ENCODE measurements around the gene AKAP11. TPM values are rescaled to one million over a fixed set of nuclear protein-coding genes. Genes with fewer than 3 reads are reported as not detected.

AKAP11 gene
- total and polyA plus RNA-seq, 2 experiments from 2014 or later: 4.3 to 21.6 TPM

GRCh38 chr13:42225051-42225450 lies 46.9 kb upstream of the AKAP11 start:
- H3K9me2 ChIP-seq (ENCODE audit: insufficient read depth): no peaks in the 10 kb centered on the region
- no peak overlapping the region for H3K27ac Mint-ChIP-seq
- peaks cover 17% of the 10 kb centered on the region for H3K36me3 Mint-ChIP-seq (ENCODE audit: low read depth)
- H3K27me3 ChIP-seq (ENCODE audit: insufficient read depth): no peaks in the 10 kb centered on the region
- H3K27me3 Mint-ChIP-seq (ENCODE audit: insufficient read depth, low read depth, poor library complexity): no peaks in the 10 kb centered on the region
- no peaks in the 10 kb centered on the region for H3F3A ChIP-seq (replicated peaks; ENCODE audit: low read depth)
- H3K4me1 ChIP-seq (ENCODE audit: insufficient read depth): peaks cover 29% of the 10 kb centered on the region
- no peaks in the 10 kb centered on the region; the same call in 2 of the 3 replicates for H3K9me3 Mint-ChIP-seq
- H3K79me2 ChIP-seq (replicated peaks; ENCODE audit: insufficient read depth): no peaks in the 10 kb centered on the region
- no peak for TF ChIP-seq ZNF114 (CRISPR knock-in tag; IDR thresholded peaks at IDR 0.05)
- no peak for TF ChIP-seq EZH2phosphoT487 (IDR thresholded peaks at IDR 0.05; ENCODE audit: unreplicated experiment)
- no peak for TF ChIP-seq CREB1 (CRISPR knock-in tag; IDR thresholded peaks at IDR 0.05; ENCODE audit: low read depth)
- no peak for TF ChIP-seq STAT1 (IDR thresholded peaks at IDR 0.05; ENCODE audit: unreplicated experiment)
- TF ChIP-seq POLR2AphosphoS5 (IDR thresholded peaks at IDR 0.05; ENCODE audit: low read depth): no peak
- TF ChIP-seq, protein P1, sequence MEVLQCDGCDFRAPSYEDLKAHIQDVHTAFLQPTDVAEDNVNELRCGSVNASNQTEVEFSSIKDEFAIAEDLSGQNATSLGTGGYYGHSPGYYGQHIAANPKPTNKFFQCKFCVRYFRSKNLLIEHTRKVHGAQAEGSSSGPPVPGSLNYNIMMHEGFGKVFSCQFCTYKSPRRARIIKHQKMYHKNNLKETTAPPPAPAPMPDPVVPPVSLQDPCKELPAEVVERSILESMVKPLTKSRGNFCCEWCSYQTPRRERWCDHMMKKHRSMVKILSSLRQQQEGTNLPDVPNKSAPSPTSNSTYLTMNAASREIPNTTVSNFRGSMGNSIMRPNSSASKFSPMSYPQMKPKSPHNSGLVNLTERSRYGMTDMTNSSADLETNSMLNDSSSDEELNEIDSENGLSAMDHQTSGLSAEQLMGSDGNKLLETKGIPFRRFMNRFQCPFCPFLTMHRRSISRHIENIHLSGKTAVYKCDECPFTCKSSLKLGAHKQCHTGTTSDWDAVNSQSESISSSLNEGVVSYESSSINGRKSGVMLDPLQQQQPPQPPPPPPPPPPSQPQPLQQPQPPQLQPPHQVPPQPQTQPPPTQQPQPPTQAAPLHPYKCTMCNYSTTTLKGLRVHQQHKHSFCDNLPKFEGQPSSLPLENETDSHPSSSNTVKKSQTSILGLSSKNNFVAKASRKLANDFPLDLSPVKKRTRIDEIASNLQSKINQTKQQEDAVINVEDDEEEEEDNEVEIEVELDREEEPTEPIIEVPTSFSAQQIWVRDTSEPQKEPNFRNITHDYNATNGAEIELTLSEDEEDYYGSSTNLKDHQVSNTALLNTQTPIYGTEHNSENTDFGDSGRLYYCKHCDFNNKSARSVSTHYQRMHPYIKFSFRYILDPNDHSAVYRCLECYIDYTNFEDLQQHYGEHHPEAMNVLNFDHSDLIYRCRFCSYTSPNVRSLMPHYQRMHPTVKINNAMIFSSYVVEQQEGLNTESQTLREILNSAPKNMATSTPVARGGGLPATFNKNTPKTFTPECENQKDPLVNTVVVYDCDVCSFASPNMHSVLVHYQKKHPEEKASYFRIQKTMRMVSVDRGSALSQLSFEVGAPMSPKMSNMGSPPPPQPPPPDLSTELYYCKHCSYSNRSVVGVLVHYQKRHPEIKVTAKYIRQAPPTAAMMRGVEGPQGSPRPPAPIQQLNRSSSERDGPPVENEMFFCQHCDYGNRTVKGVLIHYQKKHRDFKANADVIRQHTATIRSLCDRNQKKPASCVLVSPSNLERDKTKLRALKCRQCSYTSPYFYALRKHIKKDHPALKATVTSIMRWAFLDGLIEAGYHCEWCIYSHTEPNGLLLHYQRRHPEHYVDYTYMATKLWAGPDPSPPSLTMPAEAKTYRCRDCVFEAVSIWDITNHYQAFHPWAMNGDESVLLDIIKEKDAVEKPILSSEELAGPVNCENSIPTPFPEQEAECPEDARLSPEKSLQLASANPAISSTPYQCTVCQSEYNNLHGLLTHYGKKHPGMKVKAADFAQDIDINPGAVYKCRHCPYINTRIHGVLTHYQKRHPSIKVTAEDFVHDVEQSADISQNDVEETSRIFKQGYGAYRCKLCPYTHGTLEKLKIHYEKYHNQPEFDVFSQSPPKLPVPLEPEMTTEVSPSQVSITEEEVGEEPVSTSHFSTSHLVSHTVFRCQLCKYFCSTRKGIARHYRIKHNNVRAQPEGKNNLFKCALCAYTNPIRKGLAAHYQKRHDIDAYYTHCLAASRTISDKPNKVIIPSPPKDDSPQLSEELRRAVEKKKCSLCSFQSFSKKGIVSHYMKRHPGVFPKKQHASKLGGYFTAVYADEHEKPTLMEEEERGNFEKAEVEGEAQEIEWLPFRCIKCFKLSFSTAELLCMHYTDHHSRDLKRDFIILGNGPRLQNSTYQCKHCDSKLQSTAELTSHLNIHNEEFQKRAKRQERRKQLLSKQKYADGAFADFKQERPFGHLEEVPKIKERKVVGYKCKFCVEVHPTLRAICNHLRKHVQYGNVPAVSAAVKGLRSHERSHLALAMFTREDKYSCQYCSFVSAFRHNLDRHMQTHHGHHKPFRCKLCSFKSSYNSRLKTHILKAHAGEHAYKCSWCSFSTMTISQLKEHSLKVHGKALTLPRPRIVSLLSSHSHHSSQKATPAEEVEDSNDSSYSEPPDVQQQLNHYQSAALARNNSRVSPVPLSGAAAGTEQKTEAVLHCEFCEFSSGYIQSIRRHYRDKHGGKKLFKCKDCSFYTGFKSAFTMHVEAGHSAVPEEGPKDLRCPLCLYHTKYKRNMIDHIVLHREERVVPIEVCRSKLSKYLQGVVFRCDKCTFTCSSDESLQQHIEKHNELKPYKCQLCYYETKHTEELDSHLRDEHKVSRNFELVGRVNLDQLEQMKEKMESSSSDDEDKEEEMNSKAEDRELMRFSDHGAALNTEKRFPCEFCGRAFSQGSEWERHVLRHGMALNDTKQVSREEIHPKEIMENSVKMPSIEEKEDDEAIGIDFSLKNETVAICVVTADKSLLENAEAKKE (CRISPR knock-in tag; IDR thresholded peaks at IDR 0.05): no peak
- TF ChIP-seq ZNF331 (CRISPR knock-in tag; IDR thresholded peaks at IDR 0.05; ENCODE audit: low read depth): no peak
- no peak for TF ChIP-seq CTCF (conservative IDR thresholded peaks at IDR 0.05; ENCODE audit: low read depth in 2 of 2)
- no peak for TF ChIP-seq JUNB (IDR thresholded peaks at IDR 0.05; ENCODE audit: unreplicated experiment)
- TF ChIP-seq, protein P2, sequence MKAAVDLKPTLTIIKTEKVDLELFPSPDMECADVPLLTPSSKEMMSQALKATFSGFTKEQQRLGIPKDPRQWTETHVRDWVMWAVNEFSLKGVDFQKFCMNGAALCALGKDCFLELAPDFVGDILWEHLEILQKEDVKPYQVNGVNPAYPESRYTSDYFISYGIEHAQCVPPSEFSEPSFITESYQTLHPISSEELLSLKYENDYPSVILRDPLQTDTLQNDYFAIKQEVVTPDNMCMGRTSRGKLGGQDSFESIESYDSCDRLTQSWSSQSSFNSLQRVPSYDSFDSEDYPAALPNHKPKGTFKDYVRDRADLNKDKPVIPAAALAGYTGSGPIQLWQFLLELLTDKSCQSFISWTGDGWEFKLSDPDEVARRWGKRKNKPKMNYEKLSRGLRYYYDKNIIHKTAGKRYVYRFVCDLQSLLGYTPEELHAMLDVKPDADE (IDR thresholded peaks at IDR 0.05): no peak
- no peak for TF ChIP-seq NANOG (IDR thresholded peaks at IDR 0.05; ENCODE audit: borderline replicate concordance)
- TF ChIP-seq REST (IDR thresholded peaks at IDR 0.05; ENCODE audit: unreplicated experiment): no peak
- no peak for TF ChIP-seq EZH2 (IDR thresholded peaks at IDR 0.05; ENCODE audit: low read depth, unreplicated experiment)
- no peak for DNase-seq (ENCODE audit: low spot score)
- no peak overlapping the region for H3K4me3 ChIP-seq
- no peak overlapping the region for H3K27ac ChIP-seq (ENCODE audit: low read depth)
- H3K4me1 Mint-ChIP-seq: peaks cover 31% of the 10 kb centered on the region
- ATAC-seq: no peak
- no peaks in the 10 kb centered on the region for H4K20me1 ChIP-seq (replicated peaks; ENCODE audit: insufficient read depth)
- no peak overlapping the region for H2AFZ ChIP-seq
- no peak overlapping the region for H3K4me2 ChIP-seq
- no peak overlapping the region for H3K4me3 Mint-ChIP-seq
- no peaks in the 10 kb centered on the region for H3K36me3 ChIP-seq (ENCODE audit: insufficient read depth)
